Measurements from ENCODE around the gene CNOT4. TPM values are rescaled to one million over a fixed set of nuclear protein-coding genes. Genes with fewer than 3 reads are reported as not detected.

Gene CNOT4, protein sequence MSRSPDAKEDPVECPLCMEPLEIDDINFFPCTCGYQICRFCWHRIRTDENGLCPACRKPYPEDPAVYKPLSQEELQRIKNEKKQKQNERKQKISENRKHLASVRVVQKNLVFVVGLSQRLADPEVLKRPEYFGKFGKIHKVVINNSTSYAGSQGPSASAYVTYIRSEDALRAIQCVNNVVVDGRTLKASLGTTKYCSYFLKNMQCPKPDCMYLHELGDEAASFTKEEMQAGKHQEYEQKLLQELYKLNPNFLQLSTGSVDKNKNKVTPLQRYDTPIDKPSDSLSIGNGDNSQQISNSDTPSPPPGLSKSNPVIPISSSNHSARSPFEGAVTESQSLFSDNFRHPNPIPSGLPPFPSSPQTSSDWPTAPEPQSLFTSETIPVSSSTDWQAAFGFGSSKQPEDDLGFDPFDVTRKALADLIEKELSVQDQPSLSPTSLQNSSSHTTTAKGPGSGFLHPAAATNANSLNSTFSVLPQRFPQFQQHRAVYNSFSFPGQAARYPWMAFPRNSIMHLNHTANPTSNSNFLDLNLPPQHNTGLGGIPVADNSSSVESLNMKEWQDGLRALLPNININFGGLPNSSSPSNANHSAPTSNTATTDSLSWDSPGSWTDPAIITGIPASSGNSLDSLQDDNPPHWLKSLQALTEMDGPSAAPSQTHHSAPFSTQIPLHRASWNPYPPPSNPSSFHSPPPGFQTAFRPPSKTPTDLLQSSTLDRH
- total RNA-seq (2022; extraction: Qiagen RNA extraction) = 10.2 to 12.8 TPM (median 10.9 TPM) in 5 replicates

DNA sequence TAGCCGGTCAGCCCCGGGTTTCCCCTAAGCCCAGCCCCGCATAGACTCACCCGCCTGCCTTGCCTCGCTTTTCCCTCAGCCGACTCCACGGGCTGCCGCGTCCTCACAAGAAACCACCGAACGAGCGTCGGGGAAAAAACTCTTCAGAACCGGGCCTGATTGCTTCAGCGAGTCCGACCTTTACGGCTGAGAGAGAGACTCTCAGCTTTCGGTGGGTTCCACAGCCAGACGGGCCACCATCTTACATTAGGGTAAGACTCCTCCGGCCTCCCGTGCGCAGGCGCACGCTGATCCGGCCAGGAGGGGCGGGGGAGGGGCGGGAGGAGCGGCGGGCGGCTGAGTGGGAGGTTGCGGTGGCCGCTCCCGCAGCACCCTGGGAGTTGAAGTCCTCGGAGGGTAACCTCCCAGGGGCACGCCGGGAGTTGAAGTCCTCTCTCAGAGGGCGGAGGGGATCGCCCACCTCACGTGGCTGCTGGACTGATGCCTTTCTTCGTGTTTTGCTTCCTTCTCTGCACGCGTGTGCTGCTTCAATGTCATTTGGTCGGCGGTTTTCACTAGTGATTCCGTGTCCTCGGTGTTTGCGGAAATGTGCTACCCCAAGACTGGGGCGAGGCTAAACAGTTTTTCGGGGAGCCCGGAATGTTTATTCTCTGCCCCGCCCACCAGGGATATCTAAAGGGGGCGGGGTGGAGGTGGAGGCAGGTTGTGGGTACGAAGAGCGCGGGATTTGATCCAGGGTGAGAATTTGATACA is at the start of gene CNOT4:
TSS of gene CNOT4 (minus strand) at position 264 of the 753 bp plus-strand sequence. CDS start 71,771 bp downstream, outside the sequence.

GRCh38 chr7:135557455-135558336 is 47.8 kb upstream of the CNOT4 start, which contains the start of gene NUP205:
NUP205 (plus strand) TSS chr7:135557917; CDS start chr7:135557945, 28 bp downstream.

Other genes with a start within 250 kb of the CNOT4 start
- gene NUP205, start 47.8 kb upstream of the CNOT4 start, total RNA-seq (2022; extraction: Qiagen RNA extraction) = 45.3 to 55.6 TPM (median 48.7 TPM) in 5 replicates
- 25.8 to 32.7 TPM (median 29.4 TPM) in 5 replicates for gene STMP1, start 152.4 kb upstream of the CNOT4 start, total RNA-seq (2022; extraction: Qiagen RNA extraction)
- gene SLC13A4, start 218.1 kb upstream of the CNOT4 start, total RNA-seq (2022; extraction: Qiagen RNA extraction) = not detected in 5 replicates
- gene FAM180A, start 238.7 kb upstream of the CNOT4 start, total RNA-seq (2022; extraction: Qiagen RNA extraction) = 0.06 to 0.13 TPM in 2 of 5 replicates, not detected in the others